ENCODE results near the gene RPIA. TPM values are rescaled to one million over a fixed set of nuclear protein-coding genes. Genes with fewer than 3 reads are reported as not detected.
A peak's percentile ranks its signal among the peaks of the same experiment; 100 is the strongest.

Gene RPIA
- total RNA-seq, 1 donor from 2014 or later, result 8.1 TPM

DNA sequence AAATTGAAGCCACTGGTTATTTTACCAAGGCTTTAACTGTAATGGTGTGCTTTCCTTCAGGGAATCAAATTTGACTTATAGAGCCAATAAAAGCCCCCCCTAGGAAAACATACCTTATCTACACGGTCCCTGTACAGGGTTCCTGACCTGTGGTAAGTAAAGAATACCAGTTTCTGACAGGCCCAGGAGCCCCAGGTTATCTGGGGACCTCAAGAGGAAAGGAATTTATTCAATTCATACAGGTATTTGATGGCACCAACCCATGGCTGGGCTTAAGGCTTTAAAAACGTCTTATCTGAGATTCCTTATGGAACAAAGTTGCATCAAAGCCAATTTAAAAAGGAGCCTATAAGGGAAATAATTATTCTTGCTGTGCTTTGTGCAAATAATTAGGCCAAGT lies 7.0 kb upstream of the RPIA start:
- no peak for DNase-seq (ENCODE audit: low read depth)

DNA sequence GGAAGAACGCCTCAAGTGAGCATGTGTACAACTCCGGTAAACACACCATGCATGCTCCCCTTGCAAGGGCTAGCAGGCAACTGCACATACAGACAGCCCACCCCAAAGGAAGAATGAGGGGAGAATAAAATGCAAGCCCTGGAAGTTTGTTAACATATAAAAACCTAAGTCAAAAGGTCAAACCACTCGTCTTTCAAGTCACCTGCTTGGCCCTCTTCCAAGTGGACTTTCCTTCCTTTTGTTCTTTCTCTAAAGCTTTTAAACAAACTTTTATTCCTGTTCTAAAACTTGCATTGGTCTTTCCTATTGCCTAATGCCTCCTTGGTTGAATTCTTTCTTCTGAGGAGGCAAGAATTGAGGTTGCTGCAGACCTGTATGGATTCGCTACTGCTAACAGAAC lies 5.2 kb upstream of the RPIA start:
- DNase-seq (ENCODE audit: low read depth), result no peak

DNA sequence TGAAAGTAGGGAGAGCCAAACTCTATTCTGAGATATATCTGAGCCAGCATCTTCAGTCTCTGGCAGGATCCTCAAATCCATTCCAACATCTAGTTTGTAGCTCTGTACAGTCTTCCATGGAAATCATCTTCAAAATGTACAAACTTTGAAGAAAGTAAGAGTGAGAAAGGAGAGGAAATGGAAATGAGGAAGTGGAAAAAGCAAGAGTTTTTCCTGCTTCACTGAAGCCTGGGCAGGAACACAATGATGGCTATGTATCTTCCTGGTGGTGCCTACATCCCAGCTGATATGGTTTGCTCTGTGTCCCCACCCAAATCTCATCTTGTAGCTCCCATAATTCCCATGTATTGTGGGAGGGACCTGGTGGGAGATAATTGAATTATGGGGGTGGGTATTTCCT lies 4.1 kb upstream of the RPIA start:
- DNase-seq (ENCODE audit: low read depth), result no peak

DNA sequence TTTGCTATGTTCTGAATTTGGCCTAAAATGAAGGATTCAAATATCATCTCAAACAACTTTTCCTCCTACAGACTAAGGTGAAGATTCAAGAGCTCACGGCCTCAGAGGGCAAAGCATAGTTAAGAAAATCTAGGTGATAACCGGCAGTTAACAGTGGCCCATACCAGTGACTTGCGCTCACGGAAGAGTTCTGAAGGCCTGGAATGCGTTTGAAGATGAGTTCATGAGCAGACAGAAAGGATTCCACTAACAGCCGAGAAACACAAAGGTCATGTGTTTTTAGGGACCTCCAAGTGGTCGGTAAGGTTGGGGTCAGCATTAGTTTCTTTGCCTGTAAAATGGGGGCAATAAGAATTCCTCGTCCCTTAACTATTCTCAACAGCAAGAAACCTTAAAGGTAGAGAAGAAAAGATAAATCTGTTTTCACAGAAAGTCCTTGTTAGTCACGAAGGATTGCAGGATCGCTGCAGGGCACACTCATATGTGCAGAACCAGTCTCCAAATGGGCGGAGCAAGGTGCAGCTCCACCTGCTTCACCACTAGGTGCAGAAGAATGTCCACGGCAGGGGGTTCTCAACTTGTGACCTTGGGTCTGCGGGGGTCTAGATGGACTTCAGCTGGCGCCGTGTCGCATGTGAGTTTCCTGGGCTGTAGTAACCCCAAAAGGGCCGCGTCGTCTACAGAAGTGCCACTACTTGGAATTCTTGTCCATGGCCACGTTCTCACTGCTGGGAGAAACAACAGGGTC lies 708 bp upstream of the RPIA start:
- DNase-seq (ENCODE audit: low read depth), result peak; percentile 57

DNA sequence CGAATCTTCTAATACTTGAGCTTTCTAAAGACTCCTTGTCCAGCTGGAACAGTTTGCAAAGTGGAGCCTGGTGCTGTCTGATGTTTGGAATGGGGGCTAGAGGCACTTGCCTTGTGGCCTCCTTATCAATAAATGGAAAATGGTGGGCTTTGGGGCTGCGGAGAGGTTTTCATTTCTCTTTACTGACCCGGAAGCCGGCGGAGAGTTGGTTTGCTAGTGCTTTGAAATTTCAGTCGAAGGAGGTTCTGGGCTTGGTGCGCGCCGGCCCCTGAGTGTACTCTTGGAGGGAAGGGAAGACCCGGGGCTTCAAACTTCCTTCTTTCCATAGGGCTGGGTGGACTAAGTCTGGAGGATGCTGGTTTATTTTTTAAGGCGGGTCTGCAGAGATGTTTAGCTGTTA lies 714 bp downstream of the RPIA start:
- DNase-seq (ENCODE audit: low read depth), result no peak

DNA sequence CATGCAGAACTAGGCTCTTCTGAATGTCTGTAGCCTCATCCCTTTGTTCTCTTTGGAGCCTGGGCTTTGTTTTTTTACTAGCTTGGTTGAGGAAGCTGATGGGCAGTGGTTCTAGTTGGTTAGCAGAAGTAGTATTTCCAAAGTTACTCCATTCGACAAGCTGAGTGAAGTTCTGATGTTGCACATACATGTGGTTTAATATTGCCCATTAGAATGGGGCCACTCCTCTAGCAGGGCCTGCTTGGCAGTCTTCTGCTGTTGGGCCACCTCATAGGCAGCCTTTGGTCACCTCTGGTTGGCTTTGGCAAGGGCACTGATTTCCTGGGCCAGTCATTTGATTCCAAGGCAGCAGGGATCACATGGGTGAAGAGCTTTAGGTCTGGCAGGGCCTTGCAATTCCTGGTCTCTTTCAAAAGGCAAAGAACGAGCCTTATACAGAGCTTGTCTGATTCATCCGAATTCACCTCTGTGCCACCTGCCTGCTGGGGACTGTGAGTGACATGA lies 2.5 kb downstream of the RPIA start:
- no peak for DNase-seq (ENCODE audit: low read depth)

DNA sequence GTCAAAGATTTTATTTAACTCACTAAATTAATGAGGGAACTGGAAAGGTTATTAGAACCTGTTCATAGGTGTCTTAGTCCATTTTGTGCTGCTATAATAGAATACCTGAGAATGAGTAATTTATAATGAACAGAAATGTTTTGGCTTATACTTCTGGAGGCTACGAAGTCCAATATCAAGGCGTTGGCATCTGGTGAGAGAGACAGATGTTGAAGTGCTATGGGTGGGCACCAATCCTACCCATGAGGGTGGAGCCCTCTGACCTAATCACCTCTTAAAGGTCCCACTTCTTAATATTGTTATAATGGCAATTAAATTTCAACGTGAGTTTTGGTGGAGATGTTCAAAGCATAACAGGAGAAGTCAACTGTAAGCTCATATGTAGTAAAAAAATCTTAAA lies 5.1 kb downstream of the RPIA start:
- DNase-seq (ENCODE audit: low read depth), result no peak

DNA sequence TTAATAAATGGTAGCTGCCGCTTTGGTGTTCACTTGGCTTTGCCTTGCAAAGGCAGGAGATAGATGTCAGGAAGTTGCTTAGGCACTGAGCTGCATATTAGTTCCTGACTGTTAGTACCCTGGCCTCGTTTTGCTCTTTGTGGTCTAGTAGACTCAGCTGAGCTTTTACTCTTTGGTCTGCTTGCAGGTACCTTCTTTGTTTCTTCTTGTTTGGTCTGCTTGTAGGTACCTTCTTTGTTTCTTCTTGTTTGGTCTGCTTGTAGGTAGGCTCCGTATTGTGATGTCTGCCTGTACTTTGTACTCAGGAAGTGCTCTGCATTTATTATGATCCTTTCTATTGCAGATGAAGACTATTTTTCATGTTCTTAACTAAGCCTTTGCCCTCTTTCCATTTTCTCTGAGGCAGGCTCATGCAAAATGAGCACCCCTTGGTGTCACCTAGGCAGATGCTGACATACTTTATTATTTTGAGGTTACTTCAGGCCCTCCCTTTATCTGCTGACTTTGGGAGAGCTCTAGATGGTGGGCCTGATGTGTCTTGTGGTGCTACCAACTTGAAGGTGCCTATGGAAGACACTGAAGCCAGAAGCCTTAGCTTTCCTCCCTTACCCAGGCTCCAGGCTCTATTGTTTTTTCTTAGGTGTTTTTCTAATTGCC lies 6.0 kb downstream of the RPIA start:
- DNase-seq (ENCODE audit: low read depth), result no peak

DNA sequence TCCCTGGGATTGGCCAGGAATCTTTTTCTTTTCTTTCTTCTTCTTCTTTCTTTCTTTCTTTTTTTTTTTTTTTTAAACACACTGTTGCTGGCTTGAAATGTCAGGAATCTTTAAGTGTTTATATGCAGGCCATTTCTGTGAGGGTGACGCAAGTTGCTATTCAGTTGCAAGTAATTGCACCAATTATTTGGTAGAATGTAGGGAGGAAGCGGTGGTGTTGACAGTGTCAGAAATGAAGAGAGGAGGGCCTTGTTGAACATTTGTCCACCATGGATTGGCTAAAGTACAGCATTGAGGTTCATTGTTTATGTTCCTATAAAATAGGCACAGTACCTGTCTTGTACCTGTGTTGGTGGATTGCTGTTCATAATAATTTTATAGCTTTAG lies 6.5 kb downstream of the RPIA start:
- no peak for DNase-seq (ENCODE audit: low read depth)

DNA sequence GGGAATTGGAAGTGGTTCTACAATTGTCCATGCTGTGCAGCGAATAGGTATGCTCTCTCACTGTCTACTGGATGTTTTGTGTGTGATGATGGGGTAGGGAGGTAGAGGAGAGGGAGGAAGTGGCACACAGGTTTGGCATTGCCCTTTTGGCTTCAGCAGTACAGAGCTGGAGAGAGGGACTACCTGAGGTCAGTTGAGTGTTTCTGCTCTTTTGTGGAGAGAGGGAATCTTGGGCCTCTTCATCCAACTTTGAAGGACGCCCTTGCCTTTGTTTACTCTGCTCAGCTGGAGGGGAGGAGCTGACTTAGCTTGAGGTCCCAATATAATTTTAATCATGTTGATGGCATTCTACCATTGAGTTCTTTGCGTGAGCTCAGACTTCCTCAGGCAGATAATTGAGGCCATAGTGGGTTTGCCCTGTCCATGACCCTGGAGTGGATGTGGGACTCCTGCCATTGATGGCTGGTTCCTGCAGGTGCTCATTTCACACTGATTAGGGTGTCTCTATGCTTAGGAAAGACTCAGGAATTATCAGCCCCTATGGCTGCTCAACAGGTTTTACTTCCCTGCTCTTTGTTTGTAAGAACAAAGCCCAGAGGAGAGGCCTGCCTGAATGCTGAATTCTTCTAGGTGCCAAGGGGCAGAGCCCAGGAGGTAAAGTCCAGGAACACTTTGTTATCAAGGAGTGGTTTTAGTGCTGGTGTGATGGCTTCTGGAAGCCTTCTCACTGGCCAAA lies 7.2 kb downstream of the RPIA start:
- DNase-seq (ENCODE audit: low read depth), result no peak

DNA sequence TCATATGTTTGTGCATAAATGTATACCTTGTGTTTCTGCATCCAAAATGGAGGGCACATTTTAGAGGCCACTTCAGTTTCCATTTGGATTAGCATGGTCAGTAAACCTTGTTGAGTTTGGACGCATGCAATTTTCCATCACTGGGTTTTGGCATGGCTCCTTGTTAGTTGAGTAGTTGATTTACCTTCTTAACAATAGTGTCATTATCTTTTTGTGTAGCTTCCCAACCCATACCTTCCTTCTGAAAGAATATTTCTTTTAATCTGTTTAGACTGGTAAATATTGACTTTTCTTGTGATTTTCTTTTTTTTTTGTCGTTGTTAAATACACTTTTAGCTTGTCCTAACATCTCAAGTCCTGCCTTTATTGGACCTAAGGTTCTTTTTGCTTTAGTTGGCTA lies 15.5 kb downstream of the RPIA start:
- no peak for DNase-seq (ENCODE audit: low read depth)

DNA sequence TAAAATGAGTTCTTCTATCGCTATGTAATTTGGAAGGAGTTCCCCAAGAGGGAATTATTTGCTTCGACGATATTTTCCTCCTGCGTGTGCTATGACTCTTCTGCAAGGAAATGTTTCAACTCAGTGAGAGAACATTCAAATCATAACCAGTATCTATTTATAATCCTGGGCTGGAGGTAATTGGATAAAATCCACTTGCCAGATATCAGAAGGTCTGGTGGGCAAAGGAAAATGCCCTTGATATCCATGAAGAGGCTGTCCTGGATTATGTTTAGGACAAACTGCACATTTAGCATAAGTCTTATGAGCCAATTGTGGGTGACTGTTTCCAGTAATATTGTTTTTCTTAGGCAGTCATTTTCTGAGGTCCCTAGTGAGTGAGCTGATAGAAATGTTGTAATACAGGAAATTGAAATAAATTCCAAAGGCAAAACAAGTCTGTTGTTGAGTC lies 17.7 kb downstream of the RPIA start:
- DNase-seq (ENCODE audit: low read depth), result peak; percentile 72

DNA sequence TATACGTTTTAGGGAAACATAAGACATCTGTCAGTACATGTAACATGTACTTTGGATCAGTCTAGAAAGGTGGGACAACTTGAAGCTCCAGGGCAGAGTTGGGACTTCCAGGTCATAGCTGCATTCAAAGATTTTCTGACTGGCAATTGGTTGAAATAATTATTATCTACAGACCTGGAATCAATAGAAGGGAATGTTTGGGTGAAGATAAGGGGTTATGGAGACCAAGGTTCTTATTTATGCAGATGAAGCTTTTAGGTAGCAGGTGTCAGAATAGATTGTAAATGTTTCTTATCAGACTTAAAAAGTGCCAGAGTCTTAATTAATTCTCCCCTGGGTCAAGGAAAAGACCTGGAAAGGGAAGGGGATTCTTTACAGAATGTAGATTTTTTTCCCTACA lies 19.8 kb downstream of the RPIA start:
- no peak for DNase-seq (ENCODE audit: low read depth)

DNA sequence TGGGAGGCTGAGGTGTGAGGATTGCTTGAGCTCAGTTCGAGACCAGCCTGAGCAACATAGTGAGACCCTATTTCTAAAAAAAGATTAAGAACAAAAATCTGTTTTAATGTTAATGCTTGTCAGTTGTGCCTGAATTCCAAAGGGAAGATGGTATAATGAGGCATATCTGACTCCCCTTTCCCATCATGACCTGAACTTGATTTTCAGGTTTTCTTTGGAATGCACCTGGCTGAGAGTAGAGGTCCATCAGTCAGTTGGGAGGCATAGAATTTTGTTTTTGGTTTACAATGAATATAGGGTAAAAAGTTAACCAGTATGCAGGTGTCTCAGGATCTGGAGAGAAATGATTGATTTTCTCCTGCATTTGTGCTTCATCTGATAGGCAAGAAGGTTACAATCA lies 20.4 kb downstream of the RPIA start:
- no peak for DNase-seq (ENCODE audit: low read depth)

DNA sequence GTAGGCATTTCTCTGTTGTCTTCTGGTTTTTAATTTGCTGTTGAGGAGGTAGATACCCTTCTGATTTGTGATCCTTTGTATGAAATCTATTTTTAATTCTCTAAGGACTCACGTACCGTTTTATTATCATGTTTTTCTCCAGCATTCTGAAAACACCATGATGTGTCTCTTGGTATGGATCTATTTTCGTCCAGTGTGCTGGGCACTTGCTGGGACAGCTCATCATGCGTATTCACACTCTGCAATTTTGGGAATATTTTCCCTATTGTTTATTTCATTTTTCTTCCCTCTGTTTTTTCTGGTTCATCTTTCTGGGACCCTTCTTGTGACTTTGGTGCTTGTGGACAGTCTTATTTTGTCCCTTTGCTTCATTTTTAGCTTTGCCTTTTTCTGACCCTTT lies 21.9 kb downstream of the RPIA start:
- no peak for DNase-seq (ENCODE audit: low read depth)

DNA sequence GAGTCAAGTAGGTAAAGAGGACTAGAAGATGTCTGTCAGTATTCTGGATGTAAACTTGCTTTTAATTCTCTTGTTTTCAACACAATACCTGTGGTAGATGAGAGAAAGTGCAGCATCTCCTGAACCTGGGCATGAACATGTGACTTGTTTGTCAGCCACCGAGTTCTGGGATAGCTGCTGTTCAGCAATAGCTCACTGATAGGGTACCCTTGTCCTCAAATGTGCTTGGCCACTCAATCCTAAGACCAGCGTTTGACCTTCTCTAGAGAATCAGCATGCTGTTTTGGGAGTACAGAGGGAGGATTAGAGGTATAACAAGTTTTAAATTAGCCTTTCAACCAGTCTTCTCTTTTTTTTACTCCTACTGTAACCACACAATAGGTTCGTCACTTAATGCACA lies 23.2 kb downstream of the RPIA start:
- no peak for DNase-seq (ENCODE audit: low read depth)

DNA sequence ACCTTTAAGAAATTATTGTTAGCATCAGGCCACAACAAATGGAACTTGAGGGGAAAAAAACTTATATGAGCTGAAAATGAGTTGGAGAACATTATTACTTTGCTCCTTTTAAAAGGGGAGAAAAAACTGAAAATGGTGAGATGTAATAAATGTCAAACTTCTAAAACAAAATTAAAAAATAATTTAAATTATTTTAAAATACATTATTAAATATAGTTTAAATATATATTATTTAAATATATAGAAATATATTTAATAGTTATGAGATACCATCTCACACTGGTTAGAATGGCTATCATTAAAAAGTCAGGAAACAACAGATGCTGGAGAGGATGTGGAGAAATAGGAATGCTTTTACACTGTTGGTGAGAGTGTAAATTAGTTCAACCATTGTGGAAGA lies 28.9 kb downstream of the RPIA start:
- DNase-seq (ENCODE audit: low read depth), result no peak

DNA sequence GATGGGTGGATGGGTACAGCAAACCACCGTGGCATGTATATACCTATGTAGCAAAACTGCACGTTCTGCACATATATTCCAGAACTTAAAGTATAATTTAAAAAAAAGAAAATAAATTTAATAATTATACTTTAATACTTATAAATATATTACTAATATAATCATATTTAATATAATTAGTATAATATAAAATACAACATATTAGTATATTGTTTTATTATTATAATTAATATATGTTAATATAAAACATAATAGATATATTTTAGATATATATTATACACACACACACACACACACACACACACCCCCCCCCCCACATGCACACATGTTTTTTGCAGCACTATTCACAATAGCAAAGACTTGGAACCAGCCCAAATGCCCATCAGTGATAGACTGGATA lies 29.8 kb downstream of the RPIA start:
- DNase-seq (ENCODE audit: low read depth), result no peak

DNA sequence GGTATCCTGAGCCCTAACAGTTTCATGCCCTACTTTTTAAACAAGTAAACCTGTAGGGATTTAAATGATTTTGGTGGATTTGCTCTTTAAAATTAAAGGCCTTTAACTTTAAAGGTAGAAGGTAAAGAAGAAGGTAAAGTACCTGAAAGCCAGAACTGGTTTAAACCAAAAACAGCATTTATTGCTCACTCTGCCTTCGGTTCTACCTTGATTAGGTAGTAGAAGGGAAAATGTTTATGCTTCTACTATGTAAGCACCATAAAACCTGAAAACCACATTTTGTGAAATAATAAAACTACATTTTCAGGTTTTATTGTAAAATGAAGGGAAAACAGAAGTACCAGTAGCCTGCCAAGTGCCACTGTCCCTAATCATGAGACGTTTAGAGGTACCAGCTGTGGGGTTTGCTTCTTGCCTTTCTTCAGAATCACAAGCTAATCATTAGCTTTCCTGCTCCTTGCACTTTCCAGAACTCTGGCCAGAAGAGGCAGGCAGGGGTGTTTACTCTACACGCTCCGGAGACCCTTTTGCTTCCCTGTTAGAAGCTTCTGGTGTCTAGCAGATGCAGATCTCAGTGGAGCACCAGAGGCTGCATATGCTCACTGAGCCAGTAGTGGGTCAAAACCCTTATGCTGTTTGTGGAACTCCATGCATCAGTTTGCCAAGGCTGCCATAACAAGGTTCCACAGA lies 33.3 kb downstream of the RPIA start:
- DNase-seq (ENCODE audit: low read depth), result peak; percentile 68

DNA sequence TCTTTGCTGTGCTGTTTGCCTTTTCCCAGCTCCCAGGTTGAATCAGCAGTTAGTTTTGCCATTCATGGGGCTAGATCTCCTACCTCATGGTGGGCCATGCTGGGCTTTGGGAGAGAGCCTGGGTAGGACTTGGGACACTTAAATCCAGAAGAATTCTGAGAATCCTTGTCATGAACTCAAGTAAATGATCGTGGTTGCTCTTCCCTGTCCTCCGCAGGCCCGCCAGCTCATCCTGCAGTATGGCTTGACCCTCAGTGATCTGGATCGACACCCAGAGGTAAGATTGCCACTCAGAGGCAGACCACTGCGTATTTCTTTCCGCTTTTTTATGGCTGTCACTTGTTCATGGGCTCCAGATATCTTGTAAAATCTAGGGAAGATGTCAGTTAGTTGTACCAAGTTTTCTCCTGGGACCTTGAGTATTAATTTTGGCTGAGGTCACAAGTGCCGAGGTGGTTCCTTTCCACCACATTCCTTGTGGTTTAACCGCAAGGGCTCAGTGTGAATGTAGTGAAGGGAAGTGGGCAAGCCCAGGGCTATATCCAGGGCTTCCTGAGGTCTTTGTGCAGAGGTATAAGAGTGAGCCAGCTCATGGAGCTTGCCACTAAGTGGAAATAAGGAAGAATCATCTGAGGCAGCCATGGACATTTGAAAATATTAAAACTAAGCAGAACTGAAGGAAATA lies 37.7 kb downstream of the RPIA start:
- peak; percentile 47 for DNase-seq (ENCODE audit: low read depth)

DNA sequence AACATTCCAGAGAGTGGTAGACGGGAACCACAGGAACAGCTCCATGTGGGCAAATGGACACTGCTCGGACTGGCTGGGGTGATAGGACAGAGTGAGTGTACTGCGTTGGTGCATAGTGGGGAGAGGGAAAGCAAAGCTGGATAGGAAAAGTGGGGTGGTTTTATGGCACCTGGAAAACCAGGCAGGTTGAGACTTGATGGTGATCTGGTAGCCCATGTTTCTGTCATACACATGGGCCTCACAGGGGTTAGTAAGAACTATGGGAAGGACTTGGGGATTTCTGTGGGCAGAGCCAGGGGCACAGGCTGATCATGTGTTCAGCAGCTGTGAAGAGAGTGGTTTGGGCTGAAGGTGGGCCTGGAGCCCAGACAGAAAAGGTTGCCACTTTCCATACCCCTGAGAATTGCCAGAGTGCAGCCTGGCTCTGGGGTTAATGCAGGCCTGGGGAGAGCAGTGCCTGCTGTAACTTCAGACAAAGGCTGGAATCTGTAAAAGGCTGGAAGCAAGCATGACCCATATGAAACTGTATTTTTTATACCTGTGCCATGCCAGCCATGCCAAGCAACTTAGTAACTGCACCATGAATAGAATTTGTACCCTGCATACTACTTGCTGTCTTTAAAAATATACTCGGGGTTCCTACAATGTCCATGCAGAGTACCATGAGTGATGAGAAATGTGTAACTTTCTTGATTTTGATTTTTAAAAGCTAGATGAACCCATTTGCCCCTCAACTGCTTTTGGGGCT lies 41.9 kb downstream of the RPIA start:
- no peak for DNase-seq (ENCODE audit: low read depth)
